Mesodermal cell (in vitro differentiated cells): ENCODE results near the gene CCDC144A.
"Not testable (repeated sequence)": the region's sequence is repeated elsewhere in the genome, so short reads cannot be mapped to it uniquely, and the experiment has no call there.

Experiments used
- H3K27ac ChIP-seq: 2 replicates; pipeline ENCODE4 v1.7.0; 2013; ENCODE audit warnings: mild to moderate bottlenecking, low read depth, low read length, moderate library complexity; ENCODE audit not compliant: severe bottlenecking
- H3K36me3 ChIP-seq: 2 replicates; pipeline ENCODE4 v1.7.1; 2013; ENCODE audit warnings: mild to moderate bottlenecking, low read length, moderate library complexity; ENCODE audit not compliant: control insufficient read depth, insufficient read depth
- H3K4me1 ChIP-seq: one replicate; pipeline ENCODE4 v1.7.1; 2013; ENCODE audit warnings: mild to moderate bottlenecking, low read length; ENCODE audit not compliant: insufficient read depth, control insufficient read depth, poor library complexity, severe bottlenecking
- H3K4me3 ChIP-seq: 2 replicates; pipeline ENCODE4 v1.7.0; 2013; ENCODE audit warnings: low read length, control low read depth, mild to moderate bottlenecking; ENCODE audit not compliant: insufficient read depth, poor library complexity, severe bottlenecking; ENCODE audit errors: extremely low read depth
- H3K9me3 ChIP-seq: 2 replicates; pipeline ENCODE4 v1.7.1; 2013; ENCODE audit warnings: mild to moderate bottlenecking, low read length, moderate library complexity; ENCODE audit not compliant: control insufficient read depth
- WGBS, 2 experiments: methylation state at CpG; one replicate each; pipeline ENCODE4 v1.1.5; 2013; ENCODE audit warnings: missing lambda C conversion rate in 2 of 2; ENCODE audit not compliant: insufficient coverage in 2 of 2; 5-methylcytosine and 5-hydroxymethylcytosine counted together

The CCDC144A gene

GRCh38 chr17:16757520-16757919, 67.5 kb downstream of the CCDC144A start:
- H3K4me1 ChIP-seq, H3K36me3 ChIP-seq, H3K27ac ChIP-seq, H3K4me3 ChIP-seq, H3K9me3 ChIP-seq: not testable (repeated sequence)
- WGBS, 2 experiments, result no CpG with 5 or more reads among the region's 3 CpGs

GRCh38 chr17:16758177-16758576, 68.1 kb downstream of the CCDC144A start:
- not testable (repeated sequence) for H3K9me3 ChIP-seq, H3K27ac ChIP-seq, H3K4me1 ChIP-seq, H3K4me3 ChIP-seq, H3K36me3 ChIP-seq
- 100% methylated on average over 1 of the region's 3 CpGs; no CpG with 5 or more reads in 1 of the 2 experiments for WGBS, 2 experiments

GRCh38 chr17:16768290-16769175, 78.5 kb downstream of the CCDC144A start:
- WGBS, 2 experiments, result no CpG with 5 or more reads among the region's 2 CpGs

GRCh38 chr17:16772394-16773145, 82.5 kb downstream of the CCDC144A start:
- no CpG with 5 or more reads among the region's 4 CpGs for WGBS, 2 experiments

More at GRCh38 chr17:16768290-16769175, 78.5 kb downstream of the CCDC144A start:
- H3K4me3 ChIP-seq, H3K9me3 ChIP-seq, H3K4me1 ChIP-seq, H3K27ac ChIP-seq, H3K36me3 ChIP-seq: not testable (repeated sequence)

GRCh38 chr17:16773146-16773522, 83.1 kb downstream of the CCDC144A start:
- H3K27ac ChIP-seq, H3K4me3 ChIP-seq, H3K36me3 ChIP-seq, H3K4me1 ChIP-seq, H3K9me3 ChIP-seq: not testable (repeated sequence)
- no CpG with 5 or more reads among the region's 2 CpGs for WGBS, 2 experiments

More at GRCh38 chr17:16772394-16773145, 82.5 kb downstream of the CCDC144A start:
- H3K4me1 ChIP-seq, H3K36me3 ChIP-seq, H3K4me3 ChIP-seq, H3K27ac ChIP-seq, H3K9me3 ChIP-seq: not testable (repeated sequence)

GRCh38 chr17:16787851-16788250, 97.8 kb downstream of the CCDC144A start:
- not testable (repeated sequence) for H3K4me3 ChIP-seq, H3K36me3 ChIP-seq, H3K4me1 ChIP-seq, H3K9me3 ChIP-seq, H3K27ac ChIP-seq
- WGBS, 2 experiments, result 88% methylated on average over 2 of the region's 5 CpGs; no CpG with 5 or more reads in 1 of the 2 experiments

GRCh38 chr17:16788889-16789536, 99.0 kb downstream of the CCDC144A start:
- H3K4me3 ChIP-seq, H3K36me3 ChIP-seq, H3K9me3 ChIP-seq, H3K4me1 ChIP-seq, H3K27ac ChIP-seq: not testable (repeated sequence)
- 100% methylated on average over 1 of the region's 11 CpGs; no CpG with 5 or more reads in 1 of the 2 experiments for WGBS, 2 experiments

GRCh38 chr17:16789622-16790021, 99.6 kb downstream of the CCDC144A start:
- H3K4me3 ChIP-seq, H3K4me1 ChIP-seq, H3K9me3 ChIP-seq, H3K36me3 ChIP-seq, H3K27ac ChIP-seq: not testable (repeated sequence)
- no CpG with 5 or more reads among the region's 3 CpGs for WGBS, 2 experiments

GRCh38 chr17:16790313-16790871, 100.4 kb downstream of the CCDC144A start:
- WGBS, 2 experiments, result 81 to 82% methylated on average over 3 of the region's 9 CpGs
- H3K9me3 ChIP-seq, H3K4me1 ChIP-seq, H3K27ac ChIP-seq, H3K36me3 ChIP-seq, H3K4me3 ChIP-seq: not testable (repeated sequence)

- not testable (repeated sequence) for H3K27ac ChIP-seq, H3K9me3 ChIP-seq, H3K4me1 ChIP-seq, H3K4me3 ChIP-seq, H3K36me3 ChIP-seq
- no CpG with 5 or more reads among the region's 5 CpGs for WGBS, 2 experiments
These were observed 104.2 kb downstream of the CCDC144A start for GRCh38 chr17:16794215-16794614.
